ENCODE data around the gene GHR.
"Not testable (repeated sequence)": the region's sequence is repeated elsewhere in the genome, so short reads cannot be mapped to it uniquely, and the experiment has no call there.

Gene GHR

GRCh38 chr5:42734531-42735058 lies 311.4 kb downstream of the GHR start:
- not testable (repeated sequence) for H3K27ac Mint-ChIP-seq; H3K36me3 Mint-ChIP-seq; H3K4me1 Mint-ChIP-seq (ENCODE audit: low read depth); H3K4me3 Mint-ChIP-seq; H3K27me3 Mint-ChIP-seq; H3K9me3 Mint-ChIP-seq (ENCODE audit: low read depth)

- no peak overlapping the region for H3K4me3 Mint-ChIP-seq
- H3K9me3 Mint-ChIP-seq (ENCODE audit: low read depth): no peaks in the 10 kb centered on the region
- H3K4me1 Mint-ChIP-seq (ENCODE audit: low read depth): no peaks in the 10 kb centered on the region
- H3K36me3 Mint-ChIP-seq: no peaks in the 10 kb centered on the region
- no peaks in the 10 kb centered on the region for H3K27me3 Mint-ChIP-seq
- no peak overlapping the region for H3K27ac Mint-ChIP-seq
Observed at GRCh38 chr5:42740920-42741319, 317.7 kb downstream of the GHR start.

GRCh38 chr5:42745426-42745825 lies 322.2 kb downstream of the GHR start:
- Mint-ChIP-seq H3K36me3 (no peaks in the 10 kb centered on the region), H3K27me3 (no peaks in the 10 kb centered on the region), H3K4me1 (ENCODE audit: low read depth) (peaks cover 2% of the 10 kb centered on the region), H3K27ac (no peak overlapping the region), H3K4me3 (no peak overlapping the region), H3K9me3 (ENCODE audit: low read depth) (no peaks in the 10 kb centered on the region)

- Mint-ChIP-seq H3K4me3 (no peak overlapping the region), H3K27ac (no peak overlapping the region), H3K9me3 (ENCODE audit: low read depth) (no peaks in the 10 kb centered on the region), H3K27me3 (no peaks in the 10 kb centered on the region), H3K4me1 (ENCODE audit: low read depth) (peaks cover 2% of the 10 kb centered on the region), H3K36me3 (no peaks in the 10 kb centered on the region)
Observed at GRCh38 chr5:42745856-42746255, 322.6 kb downstream of the GHR start.

GRCh38 chr5:42749020-42749419 lies 325.8 kb downstream of the GHR start:
- H3K36me3 Mint-ChIP-seq: no peaks in the 10 kb centered on the region
- H3K4me3 Mint-ChIP-seq: no peak overlapping the region
- H3K4me1 Mint-ChIP-seq (ENCODE audit: low read depth): peaks cover 2% of the 10 kb centered on the region
- H3K9me3 Mint-ChIP-seq (ENCODE audit: low read depth): no peaks in the 10 kb centered on the region
- H3K27ac Mint-ChIP-seq: no peak overlapping the region
- no peaks in the 10 kb centered on the region for H3K27me3 Mint-ChIP-seq

- no peaks in the 10 kb centered on the region for H3K27me3 Mint-ChIP-seq
- H3K36me3 Mint-ChIP-seq: no peaks in the 10 kb centered on the region
- H3K27ac Mint-ChIP-seq: no peak overlapping the region
- no peaks in the 10 kb centered on the region for H3K9me3 Mint-ChIP-seq (ENCODE audit: low read depth)
- no peak overlapping the region for H3K4me3 Mint-ChIP-seq
- H3K4me1 Mint-ChIP-seq (ENCODE audit: low read depth): peaks cover 2% of the 10 kb centered on the region
Observed at GRCh38 chr5:42750507-42750906, 327.3 kb downstream of the GHR start.

GRCh38 chr5:42751044-42751443 lies 327.8 kb downstream of the GHR start:
- no peak overlapping the region for H3K27ac Mint-ChIP-seq
- H3K36me3 Mint-ChIP-seq: no peaks in the 10 kb centered on the region
- no peak overlapping the region for H3K4me3 Mint-ChIP-seq
- peaks cover 2% of the 10 kb centered on the region for H3K4me1 Mint-ChIP-seq (ENCODE audit: low read depth)
- no peaks in the 10 kb centered on the region for H3K9me3 Mint-ChIP-seq (ENCODE audit: low read depth)
- no peaks in the 10 kb centered on the region for H3K27me3 Mint-ChIP-seq

GRCh38 chr5:42753099-42753498 lies 329.9 kb downstream of the GHR start:
- Mint-ChIP-seq H3K27me3 (peaks cover 2% of the 10 kb centered on the region), H3K4me1 (ENCODE audit: low read depth) (peaks cover 13% of the 10 kb centered on the region), H3K4me3 (no peak overlapping the region), H3K27ac (no peak overlapping the region), H3K9me3 (ENCODE audit: low read depth) (no peaks in the 10 kb centered on the region), H3K36me3 (no peaks in the 10 kb centered on the region)

GRCh38 chr5:42756606-42757601 lies 333.7 kb downstream of the GHR start, which contains the start of gene CCDC152:
CCDC152 (plus strand) TSS chr5:42756818; CDS start chr5:42759122, 2,304 bp downstream.
- H3K27me3 Mint-ChIP-seq: peaks cover 5% of the 10 kb centered on the region
- peak within 1 kb of the TSS; percentile 88 for H3K4me3 Mint-ChIP-seq

GRCh38 chr5:42759456-42759855 lies 336.2 kb downstream of the GHR start:
- Mint-ChIP-seq H3K4me3 (no peak overlapping the region), H3K4me1 (ENCODE audit: low read depth) (peaks cover 13% of the 10 kb centered on the region), H3K27ac (no peak overlapping the region), H3K9me3 (ENCODE audit: low read depth) (no peaks in the 10 kb centered on the region), H3K36me3 (no peaks in the 10 kb centered on the region), H3K27me3 (peaks cover 5% of the 10 kb centered on the region)

More at GRCh38 chr5:42756606-42757601, 333.7 kb downstream of the GHR start, which contains the start of gene CCDC152:
- Mint-ChIP-seq H3K27ac (peak within 1 kb of the TSS; percentile 67), H3K4me1 (ENCODE audit: low read depth) (peaks cover 13% of the 10 kb centered on the region), H3K36me3 (no peaks in the 10 kb centered on the region), H3K9me3 (ENCODE audit: low read depth) (no peaks in the 10 kb centered on the region)

GRCh38 chr5:42760426-42760825 lies 337.2 kb downstream of the GHR start:
- Mint-ChIP-seq H3K9me3 (ENCODE audit: low read depth) (no peaks in the 10 kb centered on the region), H3K4me1 (ENCODE audit: low read depth) (peaks cover 13% of the 10 kb centered on the region), H3K4me3 (no peak overlapping the region), H3K27me3 (peaks cover 5% of the 10 kb centered on the region), H3K36me3 (no peaks in the 10 kb centered on the region), H3K27ac (no peak overlapping the region)

GRCh38 chr5:42761791-42762190 lies 338.6 kb downstream of the GHR start:
- Mint-ChIP-seq H3K27ac (no peak overlapping the region), H3K4me1 (ENCODE audit: low read depth) (peaks cover 11% of the 10 kb centered on the region), H3K36me3 (no peaks in the 10 kb centered on the region), H3K9me3 (ENCODE audit: low read depth) (no peaks in the 10 kb centered on the region), H3K27me3 (peaks cover 5% of the 10 kb centered on the region), H3K4me3 (no peak overlapping the region)

- Mint-ChIP-seq H3K4me3 (no peak overlapping the region), H3K27ac (no peak overlapping the region), H3K27me3 (peaks cover 1% of the 10 kb centered on the region), H3K9me3 (ENCODE audit: low read depth) (no peaks in the 10 kb centered on the region), H3K36me3 (no peaks in the 10 kb centered on the region), H3K4me1 (ENCODE audit: low read depth) (no peaks in the 10 kb centered on the region)
Observed at GRCh38 chr5:42767491-42768105, 344.4 kb downstream of the GHR start.

GRCh38 chr5:42768106-42768504 lies 344.9 kb downstream of the GHR start:
- Mint-ChIP-seq H3K27ac (no peak overlapping the region), H3K36me3 (no peaks in the 10 kb centered on the region), H3K27me3 (peaks cover 1% of the 10 kb centered on the region), H3K9me3 (ENCODE audit: low read depth) (no peaks in the 10 kb centered on the region), H3K4me1 (ENCODE audit: low read depth) (no peaks in the 10 kb centered on the region), H3K4me3 (no peak overlapping the region)

- no peaks in the 10 kb centered on the region for H3K36me3 Mint-ChIP-seq
- no peaks in the 10 kb centered on the region for H3K4me1 Mint-ChIP-seq (ENCODE audit: low read depth)
- no peak overlapping the region for H3K4me3 Mint-ChIP-seq
- no peaks in the 10 kb centered on the region for H3K9me3 Mint-ChIP-seq (ENCODE audit: low read depth)
- H3K27ac Mint-ChIP-seq: no peak overlapping the region
- H3K27me3 Mint-ChIP-seq: peaks cover 1% of the 10 kb centered on the region
Observed at GRCh38 chr5:42770003-42770402, 346.8 kb downstream of the GHR start.

Data from activated naive CD8-positive, alpha-beta T cell (primary cell).